NCI-H1694 (cell line): ENCODE results near the gene KCNQ4.

Experiments
- DNase-seq: peaks from one replicate; lab custom pipeline; 2025; lab: John Stamatoyannopoulos, UW

The KCNQ4 gene

GRCh38 chr1:40795811-40796586, 12.4 kb downstream of the KCNQ4 start:
- no peak for DNase-seq

- DNase-seq = no peak
Measured at GRCh38 chr1:40796939-40797667, 13.5 kb downstream of the KCNQ4 start.

- no peak for DNase-seq
Measured at GRCh38 chr1:40797668-40798010, 14.1 kb downstream of the KCNQ4 start.

GRCh38 chr1:40798366-40799281, 15.0 kb downstream of the KCNQ4 start:
- no peak for DNase-seq

- DNase-seq = no peak
Measured at GRCh38 chr1:40799351-40799867, 15.8 kb downstream of the KCNQ4 start.

GRCh38 chr1:40801742-40802077, 18.1 kb downstream of the KCNQ4 start:
- DNase-seq = no peak

GRCh38 chr1:40802078-40802741, 18.6 kb downstream of the KCNQ4 start:
- no peak for DNase-seq

- no peak for DNase-seq
Measured at GRCh38 chr1:40802742-40803113, 19.1 kb downstream of the KCNQ4 start.

- DNase-seq = no peak
Measured at GRCh38 chr1:40803447-40803846, 19.9 kb downstream of the KCNQ4 start.

- DNase-seq = no peak
Measured at GRCh38 chr1:40803902-40804301, 20.3 kb downstream of the KCNQ4 start.

GRCh38 chr1:40806240-40806639, 22.7 kb downstream of the KCNQ4 start:
- no peak for DNase-seq

- DNase-seq = no peak
Measured at GRCh38 chr1:40806731-40807695, 23.4 kb downstream of the KCNQ4 start.

GRCh38 chr1:40808002-40808401, 24.4 kb downstream of the KCNQ4 start:
- DNase-seq = no peak

- DNase-seq = no peak
Measured at GRCh38 chr1:40808444-40808843, 24.9 kb downstream of the KCNQ4 start.

- DNase-seq = no peak
Measured at GRCh38 chr1:40808909-40809308, 25.3 kb downstream of the KCNQ4 start.

- no peak for DNase-seq
Measured at GRCh38 chr1:40810927-40811326, 27.3 kb downstream of the KCNQ4 start.

- DNase-seq = no peak
Measured at GRCh38 chr1:40815420-40815819, 31.8 kb downstream of the KCNQ4 start.

GRCh38 chr1:40817791-40818263, 34.2 kb downstream of the KCNQ4 start:
- no peak for DNase-seq

- DNase-seq = no peak
Measured at GRCh38 chr1:40818264-40818961, 34.8 kb downstream of the KCNQ4 start.

- no peak for DNase-seq
Measured at GRCh38 chr1:40819101-40819500, 35.5 kb downstream of the KCNQ4 start.
